Measurements from ENCODE around the gene AMY2A.

DNA sequence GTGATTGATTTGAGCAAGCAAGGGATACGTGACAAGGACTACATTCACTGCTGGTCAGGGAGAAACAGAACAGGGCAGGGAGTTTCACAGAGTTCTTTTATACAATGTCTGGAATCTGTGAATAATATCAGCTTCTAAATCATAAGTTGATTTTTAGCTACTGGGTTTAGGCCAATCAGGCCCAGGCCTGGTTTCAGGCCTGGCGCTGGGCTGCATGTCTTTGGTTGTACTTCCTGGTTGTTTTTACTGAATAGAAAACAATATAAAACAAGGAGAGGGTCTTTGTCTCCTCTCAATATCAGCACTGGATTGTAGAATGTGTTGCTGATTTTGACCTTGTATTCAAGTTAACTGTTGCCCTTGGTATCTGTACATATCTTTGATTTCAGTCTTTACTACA is 865 bp upstream of the AMY2A start:
- no peak for TF ChIP-seq POLR2A (IDR thresholded peaks at IDR 0.05)
- TF ChIP-seq, protein P1, sequence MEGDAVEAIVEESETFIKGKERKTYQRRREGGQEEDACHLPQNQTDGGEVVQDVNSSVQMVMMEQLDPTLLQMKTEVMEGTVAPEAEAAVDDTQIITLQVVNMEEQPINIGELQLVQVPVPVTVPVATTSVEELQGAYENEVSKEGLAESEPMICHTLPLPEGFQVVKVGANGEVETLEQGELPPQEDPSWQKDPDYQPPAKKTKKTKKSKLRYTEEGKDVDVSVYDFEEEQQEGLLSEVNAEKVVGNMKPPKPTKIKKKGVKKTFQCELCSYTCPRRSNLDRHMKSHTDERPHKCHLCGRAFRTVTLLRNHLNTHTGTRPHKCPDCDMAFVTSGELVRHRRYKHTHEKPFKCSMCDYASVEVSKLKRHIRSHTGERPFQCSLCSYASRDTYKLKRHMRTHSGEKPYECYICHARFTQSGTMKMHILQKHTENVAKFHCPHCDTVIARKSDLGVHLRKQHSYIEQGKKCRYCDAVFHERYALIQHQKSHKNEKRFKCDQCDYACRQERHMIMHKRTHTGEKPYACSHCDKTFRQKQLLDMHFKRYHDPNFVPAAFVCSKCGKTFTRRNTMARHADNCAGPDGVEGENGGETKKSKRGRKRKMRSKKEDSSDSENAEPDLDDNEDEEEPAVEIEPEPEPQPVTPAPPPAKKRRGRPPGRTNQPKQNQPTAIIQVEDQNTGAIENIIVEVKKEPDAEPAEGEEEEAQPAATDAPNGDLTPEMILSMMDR (IDR thresholded peaks at IDR 0.05), result no peak

Measured in heart left ventricle (tissue), 13 donors.